ENCODE results near the gene MB21D2.
"Not testable (repeated sequence)": the region's sequence is repeated elsewhere in the genome, so short reads cannot be mapped to it uniquely, and the experiment has no call there.

The MB21D2 gene

GRCh38 chr3:192858849-192859585 lies 58.6 kb downstream of the MB21D2 start:
- no peak for DNase-seq

- DNase-seq, result no peak
These were observed 60.4 kb downstream of the MB21D2 start for GRCh38 chr3:192857260-192857661.

- DNase-seq, result no peak
These were observed 62.2 kb downstream of the MB21D2 start for GRCh38 chr3:192855434-192855833.

GRCh38 chr3:192851821-192852372 lies 65.8 kb downstream of the MB21D2 start:
- DNase-seq, result no peak

- DNase-seq, result peak; percentile 72
These were observed 67.1 kb downstream of the MB21D2 start for GRCh38 chr3:192850451-192850981.

GRCh38 chr3:192849821-192850220 lies 67.8 kb downstream of the MB21D2 start:
- not testable (repeated sequence) for DNase-seq

- no peak for DNase-seq
These were observed 69.1 kb downstream of the MB21D2 start for GRCh38 chr3:192848371-192849233.

- DNase-seq, result no peak
These were observed 69.7 kb downstream of the MB21D2 start for GRCh38 chr3:192847941-192848340.

GRCh38 chr3:192845526-192845855 lies 72.2 kb downstream of the MB21D2 start:
- DNase-seq, result no peak

- DNase-seq, result no peak
These were observed 72.7 kb downstream of the MB21D2 start for GRCh38 chr3:192844836-192845525.

- no peak for DNase-seq
These were observed 73.2 kb downstream of the MB21D2 start for GRCh38 chr3:192844486-192844765.

- DNase-seq, result no peak
These were observed 73.8 kb downstream of the MB21D2 start for GRCh38 chr3:192843723-192844485.

GRCh38 chr3:192843119-192843518 lies 74.5 kb downstream of the MB21D2 start:
- no peak for DNase-seq

- DNase-seq, result no peak
These were observed 74.9 kb downstream of the MB21D2 start for GRCh38 chr3:192842711-192843110.

GRCh38 chr3:192842138-192842537 lies 75.5 kb downstream of the MB21D2 start:
- DNase-seq, result no peak

- no peak for DNase-seq
These were observed 76.2 kb downstream of the MB21D2 start for GRCh38 chr3:192841428-192841827.

GRCh38 chr3:192840143-192840836 lies 77.4 kb downstream of the MB21D2 start:
- no peak for DNase-seq

- DNase-seq, result no peak
These were observed 81.5 kb downstream of the MB21D2 start for GRCh38 chr3:192835818-192836815.

GRCh38 chr3:192834428-192834827 lies 83.2 kb downstream of the MB21D2 start:
- DNase-seq, result no peak

- DNase-seq, result no peak
These were observed 84.3 kb downstream of the MB21D2 start for GRCh38 chr3:192833177-192833890.

Measured in activated naive CD4-positive, alpha-beta T cell treated with Interleukin-2 at 50 U/mL for 16 hours (primary cell).